MG63 (cell line): Measurements from ENCODE around the gene PALLD. TPM values are rescaled to one million over a fixed set of nuclear protein-coding genes. Genes with fewer than 3 reads are reported as not detected.

ENCODE experiments used
- DNase-seq: peaks from one replicate; pipeline ENCODE4 v3.0.0-alpha.2; 2020
- H3K27me3 ChIP-seq: fragments of 250-450 bp; sonication (Bioruptor Pico); 2 replicates; pipeline ENCODE4 v1.5.1; 2020; ENCODE audit warnings: mild to moderate bottlenecking, moderate library complexity
- H3K36me3 ChIP-seq: fragments of 250-450 bp; sonication (Bioruptor Pico); 2 replicates; pipeline ENCODE4 v1.5.1; 2020; ENCODE audit warnings: mild to moderate bottlenecking, moderate library complexity
- H3K4me3 ChIP-seq: fragments of 250-450 bp; sonication (Bioruptor Pico); 2 replicates; pipeline ENCODE4 v1.5.1; 2020; ENCODE audit warnings: mild to moderate bottlenecking, moderate library complexity
- H3K9me3 ChIP-seq: fragments of 250-450 bp; sonication (Bioruptor Pico); 2 replicates; pipeline ENCODE4 v1.5.1; 2020; ENCODE audit warnings: mild to moderate bottlenecking, moderate library complexity
- total RNA-seq: library from RNA; depleted of rRNA; stranded (reverse); fragments of >200 nt; shearing (Covaris generic); gene quantifications from 2 replicates; pipeline ENCODE4 v1.2.3, GENCODE V29; 2014; ENCODE audit warnings: low replicate concordance

PALLD gene
- total RNA-seq, 1 experiment from 2014 or later: 40.2 TPM

DNA sequence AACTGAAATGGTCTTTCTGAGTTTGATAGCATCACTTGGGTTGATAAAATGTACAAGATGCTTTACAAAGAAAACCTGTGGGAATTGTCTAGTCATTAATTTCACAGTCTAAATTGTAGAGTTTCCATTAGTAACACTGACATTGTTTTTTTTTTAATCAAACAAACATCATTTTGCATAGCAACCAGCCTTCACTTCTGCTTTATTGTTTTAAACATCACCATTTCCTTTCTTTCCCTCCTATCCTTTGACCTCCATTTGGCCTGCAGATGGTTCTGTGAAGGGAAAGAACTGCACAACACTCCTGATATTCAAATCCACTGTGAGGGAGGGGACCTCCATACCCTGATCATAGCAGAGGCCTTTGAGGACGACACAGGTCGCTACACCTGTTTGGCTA lies 171.1 kb downstream of the PALLD start:
- no peak for DNase-seq
- Histone ChIP-seq H3K27me3 (no peaks in the 10 kb centered on the region), H3K36me3 (peaks cover 3% of the 10 kb centered on the region; the same call in 1 of the 2 replicates), H3K9me3 (no peaks in the 10 kb centered on the region), H3K4me3 (no peak overlapping the region)

DNA sequence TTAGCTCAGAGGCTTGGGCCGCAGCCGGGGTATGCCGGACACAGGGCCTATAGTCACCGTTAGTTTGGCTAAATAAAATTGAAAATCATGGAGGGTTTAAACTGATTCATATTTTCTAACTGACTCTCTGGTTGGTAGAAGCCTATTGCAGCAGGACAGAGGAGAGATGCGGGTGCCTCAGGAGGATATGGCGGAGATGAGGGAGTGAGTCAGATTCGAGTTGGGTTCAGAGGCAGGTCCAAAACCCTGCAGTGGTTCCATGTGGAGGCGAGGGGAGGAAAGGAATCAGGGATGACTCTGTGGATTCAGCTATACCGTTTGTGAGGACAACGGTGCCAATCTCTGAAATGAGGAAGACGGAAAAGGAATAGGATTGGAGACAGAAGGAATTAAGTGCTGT lies 176.6 kb downstream of the PALLD start:
- Histone ChIP-seq H3K9me3 (no peaks in the 10 kb centered on the region), H3K36me3 (no peaks in the 10 kb centered on the region), H3K27me3 (no peaks in the 10 kb centered on the region), H3K4me3 (no peak overlapping the region)
- no peak for DNase-seq

DNA sequence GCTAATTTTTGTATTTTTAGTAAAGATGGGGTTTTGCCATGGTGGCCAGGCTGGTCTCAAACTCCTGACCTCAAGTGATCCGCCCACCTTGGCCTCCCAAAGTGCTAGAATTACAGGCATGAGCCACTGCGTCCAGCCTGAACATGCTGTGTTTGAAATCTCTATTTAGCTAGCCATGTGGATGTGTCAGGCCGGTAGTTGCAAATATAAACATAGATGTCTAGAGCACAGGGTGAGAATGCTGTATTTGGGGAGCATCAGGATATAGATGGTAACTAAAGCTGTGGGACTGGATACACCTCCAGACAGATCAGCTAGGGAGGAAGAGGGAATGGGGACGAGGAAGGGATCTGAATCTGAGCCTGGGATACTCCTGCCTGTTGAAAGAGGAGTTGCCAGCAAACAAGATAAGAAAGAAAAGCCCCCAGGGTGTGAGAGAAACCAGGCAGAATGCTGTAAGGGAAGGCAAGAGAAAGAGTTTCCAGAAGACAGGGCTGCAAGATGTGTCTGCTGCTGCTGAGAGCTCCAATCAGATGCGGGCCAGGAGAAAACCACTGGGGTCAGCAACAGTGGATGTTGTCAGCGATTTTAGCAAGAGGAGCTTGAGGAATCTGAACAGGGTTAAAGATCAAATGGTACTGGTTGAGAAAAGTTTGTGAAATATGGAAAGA lies 177.4 kb downstream of the PALLD start:
- H3K27me3 ChIP-seq: no peaks in the 10 kb centered on the region
- no peak for DNase-seq
- H3K36me3 ChIP-seq: no peaks in the 10 kb centered on the region
- H3K4me3 ChIP-seq: no peak overlapping the region
- no peaks in the 10 kb centered on the region for H3K9me3 ChIP-seq

DNA sequence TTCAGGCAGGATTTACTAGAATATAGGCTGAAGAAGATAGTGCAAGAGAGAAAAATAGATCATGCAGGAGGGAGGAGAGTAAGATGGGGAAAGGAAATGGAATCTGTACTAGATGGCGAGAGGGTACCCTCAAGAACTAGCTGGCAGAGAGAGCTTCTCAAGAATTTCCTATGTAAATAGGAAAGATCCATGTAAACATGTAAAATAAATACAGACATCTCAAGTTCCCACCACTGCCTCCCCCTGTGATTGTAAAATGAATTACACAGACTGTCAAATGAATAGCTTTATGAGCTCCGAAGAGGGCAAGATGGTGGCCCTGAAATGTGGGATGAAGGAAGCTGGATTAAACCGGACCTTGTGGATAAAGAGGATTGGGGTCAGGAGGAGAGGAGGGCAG lies 178.0 kb downstream of the PALLD start:
- no peaks in the 10 kb centered on the region for H3K9me3 ChIP-seq
- H3K4me3 ChIP-seq: no peak overlapping the region
- H3K36me3 ChIP-seq: no peaks in the 10 kb centered on the region
- no peaks in the 10 kb centered on the region for H3K27me3 ChIP-seq
- DNase-seq: no peak

DNA sequence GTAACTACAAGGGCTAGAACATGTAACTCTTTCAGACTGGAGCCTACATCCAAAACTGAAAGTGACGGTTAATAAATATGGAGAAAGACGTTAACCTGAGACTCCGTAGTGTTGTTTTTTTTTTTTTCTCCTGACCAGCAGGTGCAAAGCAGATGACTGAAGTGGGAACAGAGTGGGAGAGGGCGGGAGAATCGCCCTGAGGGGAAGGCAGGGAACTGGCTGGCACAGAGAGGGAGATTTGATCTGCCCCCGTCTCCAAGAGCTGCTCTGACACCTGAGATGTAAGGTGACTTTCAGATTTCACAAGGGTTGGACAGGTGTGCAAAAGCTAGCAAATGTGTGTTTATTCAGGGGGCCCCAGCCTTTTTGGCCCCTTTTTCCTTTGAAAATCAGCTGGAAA lies 180.2 kb downstream of the PALLD start:
- H3K9me3 ChIP-seq: no peaks in the 10 kb centered on the region
- DNase-seq: no peak
- no peak overlapping the region for H3K4me3 ChIP-seq
- H3K27me3 ChIP-seq: no peaks in the 10 kb centered on the region
- H3K36me3 ChIP-seq: no peaks in the 10 kb centered on the region

DNA sequence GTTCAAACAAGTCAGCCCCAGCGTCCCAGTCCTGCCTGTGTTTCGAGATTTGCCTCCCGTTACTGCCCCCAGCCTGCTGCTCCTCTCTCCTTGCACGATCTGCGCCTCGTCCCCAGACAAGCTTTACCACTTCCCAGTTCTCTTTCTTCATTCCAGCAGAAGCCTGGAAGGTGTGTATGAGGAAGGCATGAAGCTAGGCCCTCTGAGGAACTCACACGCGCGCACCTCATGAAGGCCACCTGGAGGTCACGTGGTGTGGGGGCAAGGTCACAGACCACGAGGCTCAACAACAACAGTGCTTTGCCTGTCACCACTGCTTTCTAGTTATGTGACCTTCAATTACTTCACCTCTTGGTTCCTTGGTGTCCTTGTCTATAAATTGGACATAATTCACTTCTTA lies 181.0 kb downstream of the PALLD start:
- Histone ChIP-seq H3K9me3 (no peaks in the 10 kb centered on the region), H3K4me3 (no peak overlapping the region), H3K27me3 (no peaks in the 10 kb centered on the region), H3K36me3 (no peaks in the 10 kb centered on the region)
- DNase-seq: no peak

DNA sequence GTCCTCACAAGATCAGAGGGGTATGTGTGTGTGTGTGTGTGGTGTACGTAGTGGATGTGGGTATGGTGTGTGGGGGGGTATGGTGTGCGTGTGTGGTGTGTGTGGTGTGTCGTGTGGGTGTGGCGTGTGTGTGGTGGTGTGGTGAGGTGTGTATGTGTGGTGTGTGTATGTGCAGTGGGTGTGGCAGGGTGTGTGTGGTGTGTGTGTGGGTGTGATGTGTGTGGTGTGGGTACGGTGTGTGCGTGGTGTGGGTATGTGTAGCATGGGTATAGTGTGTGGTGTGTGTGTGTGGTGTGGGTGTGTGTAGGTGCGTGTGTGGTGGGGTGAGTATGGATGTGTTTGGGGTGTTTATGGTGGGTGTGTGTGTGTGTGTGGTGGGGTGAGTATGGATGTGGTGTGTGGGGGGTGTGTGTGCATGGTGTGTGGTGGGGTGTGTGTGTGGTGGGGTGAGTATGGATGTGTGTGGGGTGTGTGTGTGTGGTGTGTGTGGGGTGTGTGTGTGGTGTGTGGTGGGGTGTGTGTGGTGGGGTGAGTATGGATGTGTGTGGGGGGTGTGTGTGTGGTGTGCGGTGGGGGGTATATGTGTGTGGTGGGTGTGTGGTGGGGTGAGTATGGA lies 182.0 kb downstream of the PALLD start:
- H3K36me3 ChIP-seq: peaks cover 4% of the 10 kb centered on the region

DNA sequence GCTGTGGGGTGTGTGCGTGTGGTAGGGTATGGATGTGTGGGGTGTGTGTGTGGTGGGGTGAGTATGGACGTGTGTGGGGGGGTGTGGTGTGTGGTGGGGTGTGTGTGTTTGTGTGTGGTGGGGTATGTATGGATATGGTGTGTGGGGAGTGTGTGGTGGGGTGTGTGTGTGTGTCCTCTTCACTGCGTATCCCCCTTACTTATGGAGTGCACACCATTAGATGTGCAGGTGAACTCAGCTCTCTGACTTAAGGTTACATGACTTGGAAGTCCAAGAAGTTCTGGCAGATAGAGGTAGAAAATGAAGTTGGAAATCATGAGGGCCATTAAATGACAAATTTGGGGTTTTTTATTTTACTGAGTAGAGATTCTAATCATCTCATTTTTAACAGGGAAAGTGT lies 182.5 kb downstream of the PALLD start:
- Histone ChIP-seq H3K36me3 (peaks cover 4% of the 10 kb centered on the region), H3K4me3 (no peak overlapping the region), H3K27me3 (no peaks in the 10 kb centered on the region), H3K9me3 (no peaks in the 10 kb centered on the region)
- no peak for DNase-seq

More for the DNA sequence above, 182.0 kb downstream of the PALLD start:
- H3K4me3 ChIP-seq: no peak overlapping the region
- H3K27me3 ChIP-seq: no peaks in the 10 kb centered on the region
- no peaks in the 10 kb centered on the region for H3K9me3 ChIP-seq
- DNase-seq: no peak

DNA sequence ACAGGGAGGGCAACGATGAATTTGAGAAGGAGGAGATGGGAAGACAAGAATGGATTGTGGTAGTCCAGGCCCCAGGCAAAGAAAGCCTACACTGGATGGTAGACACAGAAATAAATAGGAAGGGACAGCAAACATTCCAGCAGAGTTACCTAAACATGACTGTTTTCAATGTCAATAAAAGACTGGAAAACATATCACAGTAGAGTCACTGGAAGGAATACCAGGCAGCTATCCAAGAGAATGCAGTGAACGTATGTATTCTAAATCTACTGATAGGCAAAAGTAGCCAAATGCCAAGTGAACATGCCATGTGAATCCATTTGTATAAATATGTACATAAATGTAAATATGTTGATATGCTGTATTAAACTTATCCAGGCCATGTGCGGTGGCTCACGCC lies 183.0 kb downstream of the PALLD start:
- H3K36me3 ChIP-seq: peaks cover 4% of the 10 kb centered on the region
- no peak for DNase-seq
- no peaks in the 10 kb centered on the region for H3K27me3 ChIP-seq
- H3K4me3 ChIP-seq: no peak overlapping the region
- H3K9me3 ChIP-seq: no peaks in the 10 kb centered on the region

DNA sequence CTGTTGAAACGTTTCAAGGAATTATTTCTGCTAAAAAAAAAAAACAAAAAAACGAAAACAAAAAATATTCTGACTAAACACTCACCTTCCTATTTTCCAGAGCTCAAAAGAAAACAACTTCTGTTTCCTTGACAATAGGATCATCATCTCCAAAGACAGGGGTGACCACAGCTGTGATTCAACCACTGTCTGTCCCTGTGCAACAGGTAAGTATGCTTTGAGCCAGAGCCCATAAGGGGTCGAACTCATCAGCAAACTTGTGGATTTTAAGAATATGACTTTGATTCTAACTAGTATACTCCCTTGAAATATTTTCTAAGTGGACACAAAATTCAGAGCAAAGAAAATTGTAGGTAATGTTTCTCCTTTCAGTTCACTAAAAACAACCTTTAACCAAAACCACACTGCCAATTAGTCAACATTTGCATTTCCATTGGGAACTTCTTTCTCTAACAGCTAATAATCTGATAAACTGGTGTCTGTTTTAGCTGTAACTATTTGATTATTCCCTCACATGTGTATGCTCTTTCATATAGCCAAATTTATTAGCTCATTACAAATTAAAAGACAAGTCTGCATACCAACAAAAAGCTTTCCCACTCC lies 186.1 kb downstream of the PALLD start:
- H3K36me3 ChIP-seq: peaks cover 4% of the 10 kb centered on the region
- H3K27me3 ChIP-seq: no peaks in the 10 kb centered on the region
- no peaks in the 10 kb centered on the region for H3K9me3 ChIP-seq
- DNase-seq: no peak
- H3K4me3 ChIP-seq: no peak overlapping the region

DNA sequence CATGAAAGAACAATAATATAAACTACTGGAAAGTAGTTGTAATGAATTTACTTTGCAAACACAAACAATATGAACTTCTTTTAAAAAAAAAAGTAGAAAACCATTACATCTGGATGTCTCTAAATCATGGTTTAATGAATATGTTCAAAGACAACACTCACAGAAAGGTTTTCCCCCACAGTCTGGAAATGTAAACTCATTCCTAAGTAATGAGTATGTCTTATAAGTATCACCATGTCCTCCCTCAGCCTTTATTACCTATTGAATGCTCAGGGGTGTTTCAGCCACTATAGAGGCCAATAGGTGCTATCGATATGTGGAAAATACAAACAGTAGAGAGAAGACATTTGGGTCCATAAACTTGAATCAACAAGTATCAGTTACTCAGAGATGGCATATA lies 186.7 kb downstream of the PALLD start:
- Histone ChIP-seq H3K27me3 (no peaks in the 10 kb centered on the region), H3K36me3 (peaks cover 4% of the 10 kb centered on the region)
- no peak for DNase-seq

DNA sequence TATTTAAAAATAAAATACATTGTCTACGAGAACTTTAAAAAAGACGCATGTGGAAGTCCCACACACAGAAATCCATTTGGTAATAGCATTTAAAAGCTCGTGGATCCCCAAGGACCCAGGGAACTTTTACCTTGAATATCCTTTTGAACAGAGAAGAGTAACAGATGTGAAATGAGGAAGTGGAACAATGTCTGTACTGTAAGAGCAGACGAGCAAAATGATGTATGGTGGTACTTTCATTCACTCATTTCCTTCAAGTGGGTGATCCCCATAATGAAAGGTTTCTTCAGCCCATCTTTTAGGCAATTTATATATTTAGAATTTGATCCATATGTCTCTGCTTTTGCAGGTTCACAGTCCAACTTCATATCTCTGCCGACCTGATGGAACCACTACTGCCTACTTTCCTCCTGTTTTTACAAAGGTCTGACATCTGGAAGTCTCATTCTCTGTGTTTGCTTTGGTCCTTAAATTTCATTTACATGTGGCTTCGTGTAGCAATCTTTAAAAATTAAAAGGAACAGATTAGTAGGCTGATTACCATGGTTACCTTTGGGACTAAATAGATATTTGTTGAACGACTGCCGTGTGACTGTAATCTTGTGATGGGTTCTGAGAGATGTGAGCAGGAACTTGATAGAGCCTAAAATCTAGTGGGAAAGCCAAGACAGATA lies 188.4 kb downstream of the PALLD start:
- Histone ChIP-seq H3K36me3 (peaks cover 4% of the 10 kb centered on the region), H3K4me3 (no peak overlapping the region), H3K27me3 (no peaks in the 10 kb centered on the region), H3K9me3 (no peaks in the 10 kb centered on the region)
- DNase-seq: no peak

More for the DNA sequence above, 186.7 kb downstream of the PALLD start:
- Histone ChIP-seq H3K4me3 (no peak overlapping the region), H3K9me3 (no peaks in the 10 kb centered on the region)

DNA sequence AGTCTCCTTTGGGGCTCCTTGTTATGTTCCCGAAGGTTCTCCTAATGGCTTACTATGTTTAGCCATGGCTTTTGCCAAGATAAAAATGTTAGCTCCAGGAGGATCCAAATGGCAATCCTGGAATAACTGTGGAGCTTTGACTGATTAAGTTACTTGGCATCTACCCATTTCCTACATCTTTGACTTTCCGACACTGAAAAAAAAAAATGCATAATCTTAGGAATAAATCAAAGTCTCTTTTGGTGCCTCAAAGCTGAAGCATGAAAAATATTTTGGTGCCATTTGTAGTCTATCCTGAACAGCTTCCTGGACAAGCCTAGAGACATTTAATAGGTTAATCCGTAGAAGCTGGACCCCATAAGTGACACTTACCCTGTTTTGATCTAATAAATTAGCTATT lies 191.7 kb downstream of the PALLD start:
- Histone ChIP-seq H3K4me3 (no peak overlapping the region), H3K27me3 (no peaks in the 10 kb centered on the region), H3K9me3 (no peaks in the 10 kb centered on the region), H3K36me3 (peaks cover 5% of the 10 kb centered on the region; the same call in 1 of the 2 replicates)
- no peak for DNase-seq

DNA sequence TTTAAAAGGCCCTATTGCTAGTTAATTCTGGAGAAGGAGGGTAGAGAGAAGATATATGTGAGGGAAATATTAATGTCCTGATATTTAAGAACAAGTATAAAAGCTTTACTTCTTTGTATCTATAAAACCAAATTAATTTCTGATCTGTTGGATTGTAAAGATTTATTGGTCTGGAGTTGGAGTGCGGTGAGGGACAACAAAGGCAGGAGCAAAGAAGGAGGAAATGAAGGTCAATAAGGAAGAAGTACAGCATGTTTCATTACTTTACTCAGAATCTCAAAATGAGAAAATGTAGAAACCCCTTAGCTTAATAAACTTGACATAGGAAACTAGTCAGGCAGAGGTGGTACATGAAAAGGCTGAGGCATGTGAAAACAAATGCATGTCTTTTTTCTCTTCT lies 192.9 kb downstream of the PALLD start:
- H3K36me3 ChIP-seq: peaks cover 5% of the 10 kb centered on the region; the same call in 1 of the 2 replicates

DNA sequence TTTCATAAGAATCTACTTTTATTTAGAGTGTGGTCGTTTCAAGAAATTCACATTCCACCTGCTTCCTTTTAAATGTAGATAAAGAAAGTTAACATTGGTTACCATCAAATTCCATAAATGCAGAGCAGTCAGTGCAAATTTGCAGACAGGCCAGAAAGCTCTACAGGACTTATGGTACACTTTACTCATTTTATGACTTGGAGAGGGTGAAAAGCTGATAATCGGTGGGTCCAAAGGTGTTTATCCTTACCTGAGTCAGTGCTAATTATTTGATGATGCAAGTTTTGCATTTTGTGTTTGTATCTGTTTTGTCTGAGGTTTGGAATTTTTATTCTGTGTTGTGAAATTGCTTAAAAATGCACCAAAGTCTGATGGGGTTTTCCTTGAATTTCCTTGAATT lies 193.3 kb downstream of the PALLD start:
- Histone ChIP-seq H3K27me3 (no peaks in the 10 kb centered on the region), H3K4me3 (no peak overlapping the region), H3K36me3 (peaks cover 5% of the 10 kb centered on the region; the same call in 1 of the 2 replicates), H3K9me3 (no peaks in the 10 kb centered on the region)
- DNase-seq: no peak

More for the DNA sequence above, 192.9 kb downstream of the PALLD start:
- Histone ChIP-seq H3K9me3 (no peaks in the 10 kb centered on the region), H3K27me3 (no peaks in the 10 kb centered on the region), H3K4me3 (no peak overlapping the region)
- no peak for DNase-seq

DNA sequence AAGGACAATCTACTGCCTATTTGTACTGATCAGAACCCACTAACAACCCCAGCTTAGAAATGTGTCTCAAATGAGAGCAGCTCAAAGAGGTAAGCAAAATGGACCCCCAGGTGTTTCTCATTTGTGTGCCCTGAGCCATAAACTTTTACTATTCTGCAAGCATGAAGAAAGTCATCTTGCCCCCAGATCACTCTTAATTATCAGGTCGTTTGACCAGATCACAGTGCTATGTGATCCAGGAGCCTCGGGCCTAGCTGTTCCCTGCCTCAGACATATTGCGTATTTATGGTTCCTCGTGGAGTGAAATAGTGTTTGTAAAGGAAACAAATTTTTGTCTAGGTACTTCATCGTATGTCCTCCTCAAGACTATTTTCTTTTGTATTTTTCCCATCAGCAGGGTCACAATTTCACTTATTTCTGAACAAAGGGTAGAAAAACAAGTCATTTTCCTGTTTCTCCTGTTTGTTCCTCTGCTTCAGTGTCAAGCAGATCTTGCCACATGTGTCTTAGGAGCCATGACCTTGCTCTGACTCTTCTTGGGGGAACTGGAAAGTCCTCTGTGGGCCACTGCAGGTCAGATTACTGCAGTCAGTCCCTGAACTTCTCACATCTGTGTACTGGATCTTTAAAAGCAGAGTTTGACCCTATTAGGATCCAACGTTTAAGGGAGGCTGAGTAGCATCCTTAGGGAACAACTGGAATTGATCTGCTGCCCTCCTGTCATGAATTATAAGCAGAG lies 194.9 kb downstream of the PALLD start:
- no peaks in the 10 kb centered on the region for H3K9me3 ChIP-seq
- no peak overlapping the region for H3K4me3 ChIP-seq
- H3K36me3 ChIP-seq: peaks cover 5% of the 10 kb centered on the region; the same call in 1 of the 2 replicates
- H3K27me3 ChIP-seq: no peaks in the 10 kb centered on the region
- no peak for DNase-seq
